Colonic mucosa (tissue), 4 donors: ENCODE data around the gene FBXO8. TPM values are rescaled to one million over a fixed set of nuclear protein-coding genes. Genes with fewer than 3 reads are reported as not detected.

Source experiments
- DNase-seq: peaks from one replicate; pipeline ENCODE4 v3.0.0-alpha.2; 2020
- H3K27ac ChIP-seq: fragments of 200-600 bp; one replicate; pipeline ENCODE4 v1.8.0; 2021
- H3K27me3 ChIP-seq: fragments of 200-600 bp; one replicate; pipeline ENCODE4 v1.8.0; 2021
- H3K36me3 ChIP-seq: fragments of 200-600 bp; one replicate; pipeline ENCODE4 v1.8.0; 2021
- H3K4me1 ChIP-seq: fragments of 200-600 bp; one replicate; pipeline ENCODE4 v1.8.0; 2021; ENCODE audit warnings: mild to moderate bottlenecking
- H3K4me3 ChIP-seq: fragments of 200-600 bp; one replicate; pipeline ENCODE4 v1.8.0; 2021
- H3K9ac ChIP-seq, 2 donors: one replicate each; pipeline ENCODE4 v1.7.0; 2013; ENCODE audit warnings: control low read depth in 2 of 2, low read depth in 2 of 2, low read length in 2 of 2
- H3K9me3 ChIP-seq: fragments of 200-600 bp; one replicate; pipeline ENCODE4 v1.8.0; 2021
- CTCF ChIP-seq: fragments of 200-600 bp; IDR thresholded peaks from one replicate; pipeline ENCODE4 v1.8.0; 2022; ENCODE audit warnings: antibody characterized with exemption, mild to moderate bottlenecking
- intact Hi-C: fragments of 100-400 bp; cut with DNase I; formaldehyde crosslinking; loops from one replicate; pipeline ENCODE4 v1.14.1; 2022
- total RNA-seq, 2 donors: library from RNA; stranded (reverse); fragmentation: NEBNext Ultra II Directional in 1 of 2; extraction: Animal tissue kit (Norgen Biotek cat#: 25700) in 1 of 2; gene quantifications; one replicate each; pipeline ENCODE4 v1.2.1, GENCODE V29; 2021
- donor health status: healthy.
- donor health status: DM: no; HTN: no; CAD: no.
- donor health status: DM: no; HTN: no; CAD: no.

The FBXO8 gene
- total RNA-seq, 2 donors from 2014 or later = 22.2 to 35.1 TPM

- Histone ChIP-seq H3K27ac (peak overlapping the region; percentile 98), H3K36me3 (no peaks in the 10 kb centered on the region), H3K9me3 (no peaks in the 10 kb centered on the region), H3K9ac (peak overlapping the region; percentile 84 to 97), H3K27me3 (no peaks in the 10 kb centered on the region), H3K4me1 (peaks cover 3% of the 10 kb centered on the region), H3K4me3 (peak overlapping the region; percentile 53)
- intact Hi-C loops = no loop called here
- TF ChIP-seq CTCF = no peak
- DNase-seq = peak; percentile 89
Observed at GRCh38 chr4:174282836-174283506, 496 bp downstream of the FBXO8 start.

DNA sequence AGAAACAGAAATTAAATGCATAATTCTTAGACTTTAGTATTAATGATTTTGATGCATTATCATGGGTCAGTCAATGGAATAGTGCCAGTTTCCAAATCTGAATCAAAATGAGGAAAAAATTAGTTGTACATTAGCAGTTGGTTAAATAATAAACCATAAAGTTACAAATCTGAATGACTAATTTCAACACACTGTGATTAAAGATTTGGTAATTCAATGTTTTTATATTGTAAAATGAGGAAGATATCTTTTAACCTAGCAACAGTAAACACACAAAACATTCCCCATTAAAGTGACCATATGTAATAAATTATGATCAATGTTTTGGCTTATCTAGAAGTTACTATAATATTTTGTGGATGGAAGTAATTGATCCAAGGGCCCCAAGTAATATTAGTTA, 1.6 kb downstream of the FBXO8 start:
- no peak for TF ChIP-seq CTCF
- Histone ChIP-seq H3K4me1 (peaks cover 3% of the 10 kb centered on the region), H3K4me3 (no peak overlapping the region), H3K9me3 (no peaks in the 10 kb centered on the region), H3K9ac (no peak overlapping the region), H3K36me3 (no peaks in the 10 kb centered on the region), H3K27me3 (no peaks in the 10 kb centered on the region), H3K27ac (no peak overlapping the region)
- DNase-seq = no peak
- intact Hi-C loops = no loop called here

DNA sequence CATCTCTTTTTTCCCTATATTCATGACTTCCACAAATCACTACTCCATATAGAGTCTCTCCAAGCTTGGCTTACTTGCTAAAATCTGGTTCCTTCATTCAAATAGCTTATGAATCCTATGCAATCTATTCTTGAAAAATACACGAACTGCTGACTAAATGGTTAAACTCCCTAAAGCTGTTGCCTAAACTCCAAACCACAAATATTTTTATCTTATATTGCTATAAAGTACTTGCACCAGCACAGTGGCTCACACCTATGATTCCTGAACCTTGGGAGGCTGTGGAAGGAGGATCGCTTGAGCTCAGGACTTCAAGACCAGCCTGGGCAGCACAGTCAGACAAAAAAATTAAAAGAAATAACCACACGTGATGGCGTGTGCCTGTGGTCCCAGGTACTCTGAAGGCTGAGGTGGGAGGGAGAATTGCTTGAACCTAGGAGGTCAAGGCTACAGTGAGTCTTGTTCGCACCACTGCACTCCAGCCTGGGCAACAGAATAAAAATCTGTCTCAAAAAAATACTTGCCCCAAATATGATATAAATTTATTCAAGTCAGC, 2.2 kb downstream of the FBXO8 start:
- Histone ChIP-seq H3K9ac (no peak overlapping the region), H3K4me3 (no peak overlapping the region), H3K36me3 (no peaks in the 10 kb centered on the region), H3K4me1 (peaks cover 3% of the 10 kb centered on the region), H3K27ac (no peak overlapping the region), H3K9me3 (no peaks in the 10 kb centered on the region), H3K27me3 (no peaks in the 10 kb centered on the region)
- no peak for DNase-seq
- intact Hi-C loops = no loop called here
- TF ChIP-seq CTCF = no peak

GRCh38 chr4:174279433-174280155, 3.9 kb downstream of the FBXO8 start:
- Histone ChIP-seq H3K27me3 (no peaks in the 10 kb centered on the region), H3K9me3 (no peaks in the 10 kb centered on the region), H3K36me3 (no peaks in the 10 kb centered on the region), H3K4me1 (no peaks in the 10 kb centered on the region), H3K27ac (no peak overlapping the region), H3K4me3 (no peak overlapping the region), H3K9ac (no peak overlapping the region)
- no peak for TF ChIP-seq CTCF
- intact Hi-C loops = no loop called here
- no peak for DNase-seq

DNA sequence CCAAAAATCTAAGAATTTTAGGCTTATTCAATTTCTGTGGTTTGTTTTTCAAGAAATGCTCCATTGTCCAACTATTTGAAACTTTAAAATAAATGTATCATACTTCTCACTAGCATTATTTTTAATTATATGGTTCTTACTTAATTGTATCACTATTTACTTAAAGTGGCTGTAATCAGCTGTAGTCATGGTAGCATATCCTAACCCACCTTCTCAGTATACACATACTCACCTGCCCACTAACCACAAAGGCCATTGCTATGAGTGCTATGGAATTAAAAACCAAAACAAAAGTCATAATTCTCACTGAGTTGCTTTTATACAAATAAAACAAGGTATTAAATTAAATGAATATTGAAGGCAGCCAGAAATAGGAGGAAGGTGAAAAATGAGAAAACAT, 5.0 kb downstream of the FBXO8 start:
- DNase-seq = no peak
- Histone ChIP-seq H3K4me3 (no peak overlapping the region), H3K4me1 (no peaks in the 10 kb centered on the region), H3K9me3 (no peaks in the 10 kb centered on the region), H3K9ac (no peak overlapping the region), H3K27ac (no peak overlapping the region), H3K36me3 (no peaks in the 10 kb centered on the region), H3K27me3 (no peaks in the 10 kb centered on the region)
- intact Hi-C loops = no loop called here
- no peak for TF ChIP-seq CTCF
